GM12873 (cell line): ENCODE measurements around the gene STT3B.

Experiments
- TF ChIP-seq, protein P1 (sequence below): IDR thresholded peaks from 2 replicates; pipeline ENCODE4 v1.5.1; 2012; ENCODE audit warnings: low read depth, mild to moderate bottlenecking, moderate library complexity, low read length, control low read depth; ENCODE audit not compliant: insufficient read depth; ENCODE audit errors: missing control alignments

The STT3B gene

DNA sequence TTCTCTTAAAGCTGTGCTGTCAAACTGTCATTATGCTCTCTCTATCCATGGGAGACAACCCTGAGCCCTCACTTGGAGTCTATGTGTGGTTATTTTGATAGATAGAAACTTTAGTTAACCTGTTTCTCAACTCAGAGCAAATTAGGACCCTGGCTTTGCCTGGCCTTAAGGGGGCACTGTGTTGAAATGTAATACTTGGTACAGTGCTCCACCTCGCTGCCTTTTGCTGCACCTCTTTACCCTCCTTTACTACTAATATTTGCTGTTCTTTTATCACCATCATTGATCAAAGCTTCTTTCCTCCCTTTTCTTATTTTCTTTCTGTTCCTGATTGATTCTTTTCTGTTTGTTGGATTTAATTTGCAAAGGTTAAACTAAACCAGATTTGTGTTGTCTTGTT, 34.3 kb downstream of the STT3B start:
- TF ChIP-seq, protein P1, sequence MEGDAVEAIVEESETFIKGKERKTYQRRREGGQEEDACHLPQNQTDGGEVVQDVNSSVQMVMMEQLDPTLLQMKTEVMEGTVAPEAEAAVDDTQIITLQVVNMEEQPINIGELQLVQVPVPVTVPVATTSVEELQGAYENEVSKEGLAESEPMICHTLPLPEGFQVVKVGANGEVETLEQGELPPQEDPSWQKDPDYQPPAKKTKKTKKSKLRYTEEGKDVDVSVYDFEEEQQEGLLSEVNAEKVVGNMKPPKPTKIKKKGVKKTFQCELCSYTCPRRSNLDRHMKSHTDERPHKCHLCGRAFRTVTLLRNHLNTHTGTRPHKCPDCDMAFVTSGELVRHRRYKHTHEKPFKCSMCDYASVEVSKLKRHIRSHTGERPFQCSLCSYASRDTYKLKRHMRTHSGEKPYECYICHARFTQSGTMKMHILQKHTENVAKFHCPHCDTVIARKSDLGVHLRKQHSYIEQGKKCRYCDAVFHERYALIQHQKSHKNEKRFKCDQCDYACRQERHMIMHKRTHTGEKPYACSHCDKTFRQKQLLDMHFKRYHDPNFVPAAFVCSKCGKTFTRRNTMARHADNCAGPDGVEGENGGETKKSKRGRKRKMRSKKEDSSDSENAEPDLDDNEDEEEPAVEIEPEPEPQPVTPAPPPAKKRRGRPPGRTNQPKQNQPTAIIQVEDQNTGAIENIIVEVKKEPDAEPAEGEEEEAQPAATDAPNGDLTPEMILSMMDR: peak; percentile 53

DNA sequence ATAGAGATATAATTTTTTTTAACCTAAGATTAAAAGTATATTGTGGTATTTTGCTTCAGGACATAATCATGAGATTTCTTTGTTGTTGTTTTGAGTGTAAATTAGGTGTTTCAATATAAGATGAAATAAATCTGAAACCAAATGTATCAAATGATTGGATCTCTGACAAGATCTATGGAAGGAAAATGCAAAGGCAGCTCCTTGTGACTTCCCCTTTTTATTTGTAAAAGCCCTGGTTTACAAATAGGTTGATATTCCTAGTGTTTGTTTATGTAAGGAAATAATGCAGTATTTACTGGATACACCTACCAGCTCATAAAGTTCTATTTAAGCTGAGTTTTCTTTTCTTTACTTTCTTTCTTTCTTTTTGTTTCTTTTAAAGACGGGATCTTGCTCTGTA, 35.9 kb downstream of the STT3B start:
- TF ChIP-seq, protein P1: no peak

DNA sequence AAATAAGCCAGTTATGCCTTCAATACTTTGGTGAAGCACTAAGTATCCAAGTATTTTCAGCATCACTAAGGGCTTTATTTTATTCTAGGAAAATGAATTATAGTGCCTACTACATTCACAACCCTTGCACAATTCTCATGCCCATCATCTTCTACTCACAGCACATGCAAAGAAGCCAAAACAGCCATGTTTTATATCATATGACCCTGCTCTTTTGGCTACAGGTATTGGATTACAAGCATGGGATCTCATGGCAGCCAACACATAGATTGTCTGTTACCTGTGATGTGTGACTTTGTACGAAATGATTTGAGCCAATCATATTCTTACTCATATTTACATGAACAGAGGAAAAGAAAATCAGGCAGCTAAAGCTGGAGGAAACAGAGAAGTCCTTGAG, 38.6 kb downstream of the STT3B start:
- TF ChIP-seq, protein P1: no peak

DNA sequence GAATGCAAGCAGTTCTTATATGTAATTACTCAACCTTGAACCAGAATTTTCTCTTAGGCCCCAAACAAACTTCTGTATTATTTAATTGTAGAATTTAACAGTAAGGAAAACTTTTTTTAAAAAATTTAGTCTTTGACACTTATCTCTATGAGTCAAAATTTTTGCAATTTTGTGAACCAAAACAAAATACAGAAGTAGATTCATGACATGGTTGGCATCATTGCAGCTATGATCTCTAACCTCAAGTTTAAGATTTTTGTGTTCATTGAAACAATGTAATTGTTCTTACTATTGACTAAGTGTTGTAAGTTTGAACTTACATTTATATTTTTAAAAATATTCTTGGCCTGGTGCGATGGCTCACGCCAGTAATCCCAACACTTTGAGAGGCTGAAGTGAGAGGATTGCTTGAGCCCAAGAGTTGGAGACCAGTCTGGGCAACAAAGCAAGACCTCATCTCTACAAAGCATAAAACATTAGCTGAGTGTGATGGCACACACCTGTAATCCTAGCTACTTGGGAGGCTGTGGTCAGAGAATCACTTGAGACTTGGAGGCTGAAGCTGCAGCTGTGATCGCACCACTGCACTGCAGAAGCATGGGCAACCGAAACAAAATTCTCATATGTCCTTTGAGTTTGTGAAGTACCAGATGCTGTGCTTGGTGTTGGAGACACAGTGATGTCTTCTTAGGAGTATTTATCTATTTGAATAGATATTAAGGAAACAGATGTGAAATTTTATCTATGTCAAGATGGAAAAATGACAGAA, 39.7 kb downstream of the STT3B start:
- TF ChIP-seq, protein P1: no peak

DNA sequence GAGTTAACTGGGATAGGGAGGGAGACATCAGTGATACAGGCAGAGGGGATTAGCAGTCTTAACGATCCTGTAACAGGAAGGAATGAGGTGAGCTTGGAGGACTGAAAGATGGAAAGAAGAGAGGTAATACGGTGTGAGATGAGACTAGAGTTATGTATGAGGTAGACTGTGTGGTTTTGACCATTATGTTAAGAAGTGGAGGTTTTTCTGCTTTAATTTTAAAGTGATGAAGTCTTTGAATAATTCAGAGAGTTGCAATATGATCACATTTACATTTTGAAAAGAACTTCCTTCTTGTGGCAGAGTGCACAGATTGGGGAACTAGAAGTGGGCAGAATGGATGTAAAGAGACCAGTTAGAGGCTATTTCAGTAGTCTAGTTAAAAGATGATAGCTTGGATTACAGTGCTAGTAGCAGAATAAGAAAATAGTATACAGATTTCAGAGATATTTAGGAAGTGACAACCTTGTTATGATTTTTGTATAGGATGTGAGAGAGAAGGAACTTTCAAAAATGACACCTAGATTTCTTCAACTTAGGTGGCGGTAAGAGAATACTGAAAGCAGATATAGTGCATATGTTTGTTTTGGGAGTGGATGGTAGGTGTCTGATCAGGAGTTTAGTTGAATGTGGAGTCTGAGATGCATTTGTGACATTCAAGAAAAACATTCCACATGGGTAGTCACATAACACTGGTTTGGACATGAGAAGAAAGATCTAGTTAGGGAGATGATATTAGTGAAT, 40.5 kb downstream of the STT3B start:
- TF ChIP-seq, protein P1: no peak

DNA sequence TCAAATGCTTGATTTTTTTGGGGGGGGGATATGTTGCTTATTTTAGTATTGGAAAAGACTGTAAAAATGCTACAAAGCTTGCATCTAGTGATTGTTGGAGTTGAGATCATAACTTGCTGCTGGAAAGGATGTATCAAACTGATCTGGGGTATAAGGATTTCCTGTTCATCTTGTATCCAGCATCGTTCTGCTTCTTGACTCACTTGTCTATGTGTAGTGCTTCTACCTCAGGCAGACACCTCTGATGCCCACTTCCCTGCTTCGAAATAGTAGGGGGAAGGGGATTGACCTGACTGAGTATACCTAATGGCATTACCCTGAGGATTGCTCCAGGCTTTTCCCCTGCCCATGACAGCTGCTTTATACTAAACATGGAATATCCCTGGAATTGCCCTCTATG, 42.7 kb downstream of the STT3B start:
- TF ChIP-seq, protein P1: no peak

DNA sequence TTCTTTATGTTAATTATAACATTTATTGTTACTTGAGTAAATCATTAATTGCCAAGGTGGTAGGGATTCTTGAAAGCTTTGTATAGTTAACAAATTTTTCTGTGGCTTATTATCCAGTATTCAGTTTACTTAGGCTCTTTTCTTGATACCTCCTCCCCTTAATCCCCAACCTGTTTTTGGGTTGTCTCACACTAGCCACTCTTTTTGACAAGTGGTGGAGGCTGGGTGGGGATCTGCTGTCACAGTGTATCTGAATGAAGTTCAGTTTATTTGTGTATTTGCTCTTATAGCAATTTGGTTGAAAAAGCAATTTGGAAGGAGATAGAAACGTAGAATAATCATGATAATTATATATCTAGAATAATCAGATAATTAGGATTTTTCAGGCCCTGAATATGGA, 43.8 kb downstream of the STT3B start:
- TF ChIP-seq, protein P1: no peak
